HEK293 (cell line): Measurements from ENCODE around the gene RPL36.

Experiments used
- ZBTB20 ChIP-seq: fragments of 450-650 bp; formaldehyde crosslinking; IDR thresholded peaks from 2 replicates; pipeline ENCODE4 v1.5.1; 2016; ENCODE audit warnings: missing biosample characterization, missing genetic modification characterization
- ZFP41 ChIP-seq: fragments of 450-650 bp; formaldehyde crosslinking; IDR thresholded peaks from 2 replicates; pipeline ENCODE4 v1.5.1; 2016; ENCODE audit warnings: missing biosample characterization, missing genetic modification characterization, borderline replicate concordance
- ZNF140 ChIP-seq: fragments of 450-650 bp; formaldehyde crosslinking; IDR thresholded peaks from 2 replicates; pipeline ENCODE4 v1.5.1; 2016; ENCODE audit warnings: missing biosample characterization, missing genetic modification characterization
- ZNF19 ChIP-seq: fragments of 450-650 bp; formaldehyde crosslinking; IDR thresholded peaks from 2 replicates; pipeline ENCODE4; 2016; ENCODE audit warnings: missing biosample characterization, missing genetic modification characterization, low read depth
- ZNF274 ChIP-seq, 2 experiments: fragments of 200-500 bp in 1 of 2; fragments of 450-650 bp in 1 of 2; sonication (Bioruptor generic) in 1 of 2; formaldehyde crosslinking in 1 of 2; IDR thresholded peaks; 2 replicates each; pipeline versions ENCODE4 v1.5.1 to v1.6.1; 2014 to 2016; ENCODE audit warnings: borderline replicate concordance in 1 of 2, inconsistent platforms in 1 of 2, low read length in 1 of 2, missing biosample characterization in 1 of 2, missing genetic modification characterization in 1 of 2
- ZNF513 ChIP-seq: fragments of 450-650 bp; IDR thresholded peaks from 2 replicates; pipeline ENCODE4 v1.5.1; 2018; ENCODE audit warnings: missing biosample characterization, missing genetic modification characterization
- ZNF76 ChIP-seq: fragments of 450-650 bp; formaldehyde crosslinking; IDR thresholded peaks from 2 replicates; pipeline ENCODE4; 2016; ENCODE audit warnings: low read depth, missing biosample characterization, missing genetic modification characterization, borderline replicate concordance
- TF ChIP-seq, protein P1 (sequence below): fragments of 450-650 bp; formaldehyde crosslinking; IDR thresholded peaks from 2 replicates; pipeline ENCODE4 v1.5.1; 2016; ENCODE audit warnings: missing biosample characterization, missing genetic modification characterization
- TF ChIP-seq, protein P2 (sequence below): fragments of 450-650 bp; formaldehyde crosslinking; optimal IDR thresholded peaks from 2 replicates; pipeline ENCODE3; 2016; ENCODE audit warnings: missing biosample characterization, mild to moderate bottlenecking, missing genetic modification characterization
- TF ChIP-seq, protein P3 (sequence below): fragments of 450-650 bp; formaldehyde crosslinking; IDR thresholded peaks from 2 replicates; pipeline ENCODE4 v1.5.1; 2016; ENCODE audit warnings: missing biosample characterization, missing genetic modification characterization

DNA sequence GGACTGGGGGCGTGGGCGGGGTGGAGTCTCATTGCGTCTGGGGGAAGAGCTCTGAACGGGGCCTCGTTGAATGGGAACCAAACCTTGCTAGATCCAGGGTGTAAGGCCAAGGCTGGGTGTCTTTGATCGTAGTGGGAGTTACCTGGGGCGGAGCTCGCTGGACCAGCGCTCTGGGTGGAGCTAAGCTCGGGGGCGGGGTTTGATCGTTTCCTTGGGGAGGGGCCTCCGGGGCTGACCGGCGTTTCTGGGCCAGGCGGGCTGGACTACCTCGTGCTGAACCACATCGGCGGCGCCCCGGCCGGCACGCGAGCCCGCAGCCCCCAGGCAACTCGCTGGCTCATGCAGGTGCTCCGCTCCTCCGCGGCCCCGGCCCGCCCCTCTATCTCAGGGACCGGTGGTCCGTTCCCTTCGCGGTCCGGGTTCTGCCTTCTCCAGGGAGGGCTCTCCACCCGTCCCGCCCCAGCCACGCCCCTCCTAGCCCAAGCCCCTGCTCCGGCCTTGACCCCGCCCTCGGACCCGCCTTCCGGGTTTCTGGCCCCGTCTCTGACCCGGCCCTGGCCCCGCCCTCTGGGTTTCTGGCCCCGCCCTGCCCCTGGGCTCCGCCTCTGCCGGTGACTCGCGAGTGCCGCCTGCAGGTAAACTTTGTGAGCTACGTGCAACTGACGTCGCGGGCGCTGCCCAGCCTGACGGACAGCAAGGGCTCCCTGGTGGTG is 3.3 kb upstream of the RPL36 start:
- TF ChIP-seq ZNF19 (tag by site-specific recombination) (no peak), ZNF140 (tag by site-specific recombination) (no peak), ZFP41 (no peak), ZNF274 (IDR thresholded peaks at IDR 0.05; ENCODE audit: low read length) (no peak), ZNF274 (tag by site-specific recombination; IDR thresholded peaks at IDR 0.05; ENCODE audit: borderline replicate concordance) (no peak), ZBTB20 (no peak), ZNF513 (tag by site-specific recombination) (no peak), ZNF76 (peak; percentile 51; the same call in 1 of the 2 replicates)
- TF ChIP-seq, protein P1, sequence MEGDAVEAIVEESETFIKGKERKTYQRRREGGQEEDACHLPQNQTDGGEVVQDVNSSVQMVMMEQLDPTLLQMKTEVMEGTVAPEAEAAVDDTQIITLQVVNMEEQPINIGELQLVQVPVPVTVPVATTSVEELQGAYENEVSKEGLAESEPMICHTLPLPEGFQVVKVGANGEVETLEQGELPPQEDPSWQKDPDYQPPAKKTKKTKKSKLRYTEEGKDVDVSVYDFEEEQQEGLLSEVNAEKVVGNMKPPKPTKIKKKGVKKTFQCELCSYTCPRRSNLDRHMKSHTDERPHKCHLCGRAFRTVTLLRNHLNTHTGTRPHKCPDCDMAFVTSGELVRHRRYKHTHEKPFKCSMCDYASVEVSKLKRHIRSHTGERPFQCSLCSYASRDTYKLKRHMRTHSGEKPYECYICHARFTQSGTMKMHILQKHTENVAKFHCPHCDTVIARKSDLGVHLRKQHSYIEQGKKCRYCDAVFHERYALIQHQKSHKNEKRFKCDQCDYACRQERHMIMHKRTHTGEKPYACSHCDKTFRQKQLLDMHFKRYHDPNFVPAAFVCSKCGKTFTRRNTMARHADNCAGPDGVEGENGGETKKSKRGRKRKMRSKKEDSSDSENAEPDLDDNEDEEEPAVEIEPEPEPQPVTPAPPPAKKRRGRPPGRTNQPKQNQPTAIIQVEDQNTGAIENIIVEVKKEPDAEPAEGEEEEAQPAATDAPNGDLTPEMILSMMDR (tag by site-specific recombination) = peak; percentile 93
- TF ChIP-seq, protein P2, sequence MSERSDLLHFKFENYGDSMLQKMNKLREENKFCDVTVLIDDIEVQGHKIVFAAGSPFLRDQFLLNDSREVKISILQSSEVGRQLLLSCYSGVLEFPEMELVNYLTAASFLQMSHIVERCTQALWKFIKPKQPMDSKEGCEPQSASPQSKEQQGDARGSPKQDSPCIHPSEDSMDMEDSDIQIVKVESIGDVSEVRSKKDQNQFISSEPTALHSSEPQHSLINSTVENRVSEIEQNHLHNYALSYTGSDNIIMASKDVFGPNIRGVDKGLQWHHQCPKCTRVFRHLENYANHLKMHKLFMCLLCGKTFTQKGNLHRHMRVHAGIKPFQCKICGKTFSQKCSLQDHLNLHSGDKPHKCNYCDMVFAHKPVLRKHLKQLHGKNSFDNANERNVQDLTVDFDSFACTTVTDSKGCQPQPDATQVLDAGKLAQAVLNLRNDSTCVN = peak; percentile 42
- TF ChIP-seq, protein P3, sequence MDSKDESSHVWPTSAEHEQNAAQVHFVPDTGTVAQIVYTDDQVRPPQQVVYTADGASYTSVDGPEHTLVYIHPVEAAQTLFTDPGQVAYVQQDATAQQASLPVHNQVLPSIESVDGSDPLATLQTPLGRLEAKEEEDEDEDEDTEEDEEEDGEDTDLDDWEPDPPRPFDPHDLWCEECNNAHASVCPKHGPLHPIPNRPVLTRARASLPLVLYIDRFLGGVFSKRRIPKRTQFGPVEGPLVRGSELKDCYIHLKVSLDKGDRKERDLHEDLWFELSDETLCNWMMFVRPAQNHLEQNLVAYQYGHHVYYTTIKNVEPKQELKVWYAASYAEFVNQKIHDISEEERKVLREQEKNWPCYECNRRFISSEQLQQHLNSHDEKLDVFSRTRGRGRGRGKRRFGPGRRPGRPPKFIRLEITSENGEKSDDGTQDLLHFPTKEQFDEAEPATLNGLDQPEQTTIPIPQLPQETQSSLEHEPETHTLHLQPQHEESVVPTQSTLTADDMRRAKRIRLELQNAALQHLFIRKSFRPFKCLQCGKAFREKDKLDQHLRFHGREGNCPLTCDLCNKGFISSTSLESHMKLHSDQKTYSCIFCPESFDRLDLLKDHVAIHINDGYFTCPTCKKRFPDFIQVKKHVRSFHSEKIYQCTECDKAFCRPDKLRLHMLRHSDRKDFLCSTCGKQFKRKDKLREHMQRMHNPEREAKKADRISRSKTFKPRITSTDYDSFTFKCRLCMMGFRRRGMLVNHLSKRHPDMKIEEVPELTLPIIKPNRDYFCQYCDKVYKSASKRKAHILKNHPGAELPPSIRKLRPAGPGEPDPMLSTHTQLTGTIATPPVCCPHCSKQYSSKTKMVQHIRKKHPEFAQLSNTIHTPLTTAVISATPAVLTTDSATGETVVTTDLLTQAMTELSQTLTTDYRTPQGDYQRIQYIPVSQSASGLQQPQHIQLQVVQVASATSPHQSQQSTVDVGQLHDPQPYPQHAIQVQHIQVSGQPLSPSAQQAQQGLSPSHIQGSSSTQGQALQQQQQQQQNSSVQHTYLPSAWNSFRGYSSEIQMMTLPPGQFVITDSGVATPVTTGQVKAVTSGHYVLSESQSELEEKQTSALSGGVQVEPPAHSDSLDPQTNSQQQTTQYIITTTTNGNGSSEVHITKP (tag by site-specific recombination) = peak; percentile 95
